Activated CD4-positive, alpha-beta T cell treated with anti-CD3 and anti-CD28 coated beads, Interleukin-10, Interleukin-2, amounts not matched to agents 100 ng/mL and 50 ng/mL, durations not matched to agents 16 hours and 8 hours (primary cell): ENCODE results near the gene RRAS.
A peak's percentile ranks its signal among the peaks of the same experiment; 100 is the strongest.

Experiments
- DNase-seq: peaks from one replicate; pipeline ENCODE4 v3.0.0-alpha.2; 2020

RRAS gene

GRCh38 chr19:49640113-49640898, at the start of gene RRAS:
Gene RRAS (minus strand): TSS chr19:49640143. CDS start chr19:49640098, 45 bp downstream.
- peak; percentile 100 for DNase-seq

GRCh38 chr19:49689133-49690078, 49.5 kb upstream of the RRAS start, which contains the start of gene ADM5:
Gene ADM5 (plus strand): TSS chr19:49689594. CDS start chr19:49689838, 244 bp downstream.
- DNase-seq, result peak; percentile 40

GRCh38 chr19:49688531-49689132, 48.7 kb upstream of the RRAS start:
- DNase-seq, result no peak

GRCh38 chr19:49687566-49688316, 47.8 kb upstream of the RRAS start:
- DNase-seq, result no peak

- DNase-seq, result no peak
Measured at GRCh38 chr19:49687150-49687549, 47.2 kb upstream of the RRAS start.

- no peak for DNase-seq
Measured at GRCh38 chr19:49686503-49687088, 46.7 kb upstream of the RRAS start.

- no peak for DNase-seq
Measured at GRCh38 chr19:49685845-49686332, 45.9 kb upstream of the RRAS start.

GRCh38 chr19:49684983-49685553, 45.1 kb upstream of the RRAS start:
- DNase-seq, result no peak

GRCh38 chr19:49684251-49684982, 44.5 kb upstream of the RRAS start:
- peak; percentile 50 for DNase-seq

GRCh38 chr19:49683814-49684250, 43.9 kb upstream of the RRAS start:
- DNase-seq, result no peak

- peak; percentile 24 for DNase-seq
Measured at GRCh38 chr19:49682274-49682673, 42.3 kb upstream of the RRAS start.

- DNase-seq, result no peak
Measured at GRCh38 chr19:49681830-49682229, 41.9 kb upstream of the RRAS start.

GRCh38 chr19:49680421-49681351, 40.7 kb upstream of the RRAS start:
- peak; percentile 95 for DNase-seq

- DNase-seq, result no peak
Measured at GRCh38 chr19:49679771-49680413, 39.9 kb upstream of the RRAS start.

- no peak for DNase-seq
Measured at GRCh38 chr19:49678985-49679770, 39.2 kb upstream of the RRAS start.

GRCh38 chr19:49677901-49678674, 38.1 kb upstream of the RRAS start:
- DNase-seq, result peak; percentile 84

GRCh38 chr19:49677231-49677900, 37.4 kb upstream of the RRAS start, which contains the start of gene PRMT1:
Gene PRMT1 (plus strand): TSS chr19:49677271. CDS start chr19:49677281, 10 bp downstream.
- DNase-seq, result peak; percentile 64
